ENCODE measurements around the gene NAA80.

The NAA80 gene

GRCh38 chr3:50327943-50328691 is 28.9 kb upstream of the NAA80 start, which contains the start of gene TUSC2:
Gene TUSC2, minus strand, starts transcription at chr3:50328223. Its CDS starts 124 bp downstream, at chr3:50328099.
- peak; percentile 93 for DNase-seq

GRCh38 chr3:50327129-50327528 is 27.9 kb upstream of the NAA80 start:
- no peak for DNase-seq

GRCh38 chr3:50326182-50326541 is 27.0 kb upstream of the NAA80 start:
- DNase-seq = no peak

- no peak for DNase-seq
Measured at GRCh38 chr3:50325497-50326181, 26.4 kb upstream of the NAA80 start.

- DNase-seq = no peak
Measured at GRCh38 chr3:50325113-50325480, 25.9 kb upstream of the NAA80 start.

GRCh38 chr3:50324351-50325112 is 25.3 kb upstream of the NAA80 start:
- DNase-seq = peak; percentile 63

GRCh38 chr3:50323614-50324199 is 24.5 kb upstream of the NAA80 start:
- DNase-seq = no peak

- no peak for DNase-seq
Measured at GRCh38 chr3:50323092-50323600, 23.9 kb upstream of the NAA80 start.

- no peak for DNase-seq
Measured at GRCh38 chr3:50322386-50323091, 23.3 kb upstream of the NAA80 start, which contains the start of gene HYAL2. Gene HYAL2, minus strand, starts transcription at chr3:50322745. Its CDS starts 2,256 bp downstream, at chr3:50320489.

GRCh38 chr3:50322115-50322385 is 22.8 kb upstream of the NAA80 start:
- DNase-seq = no peak

- DNase-seq = peak; percentile 78
Measured at GRCh38 chr3:50321336-50322114, 22.3 kb upstream of the NAA80 start.

- DNase-seq = peak; percentile 62
Measured at GRCh38 chr3:50320853-50321335, 21.7 kb upstream of the NAA80 start.

- DNase-seq = no peak
Measured at GRCh38 chr3:50319894-50320625, 20.9 kb upstream of the NAA80 start.

- no peak for DNase-seq
Measured at GRCh38 chr3:50319181-50319893, 20.1 kb upstream of the NAA80 start.

- no peak for DNase-seq
Measured at GRCh38 chr3:50318615-50319014, 19.4 kb upstream of the NAA80 start.

GRCh38 chr3:50318163-50318562 is 19.0 kb upstream of the NAA80 start:
- DNase-seq = no peak

- DNase-seq = no peak
Measured at GRCh38 chr3:50317300-50317699, 18.1 kb upstream of the NAA80 start.

- DNase-seq = no peak
Measured at GRCh38 chr3:50316657-50317242, 17.5 kb upstream of the NAA80 start.

- DNase-seq = no peak
Measured at GRCh38 chr3:50314816-50315215, 15.6 kb upstream of the NAA80 start.

- no peak for DNase-seq
Measured at GRCh38 chr3:50314342-50314741, 15.1 kb upstream of the NAA80 start.
